ENCODE data around the gene LIN7B. TPM values are rescaled to one million over a fixed set of nuclear protein-coding genes. Genes with fewer than 3 reads are reported as not detected.

LIN7B gene
- polyA plus RNA-seq, 1 of the 3 experiments (the other 2 are of a cell fraction): 20.8 TPM

GRCh38 chr19:49092686-49093085, 21.5 kb upstream of the LIN7B start (continued):
- no peak for TF ChIP-seq ZBTB33 (IDR thresholded peaks at IDR 0.05; ENCODE audit: borderline replicate concordance, low read depth)
- TF ChIP-seq RCOR1 (IDR thresholded peaks at IDR 0.05; ENCODE audit: low read length): no peak
- no peak for TF ChIP-seq CTCF (IDR thresholded peaks at IDR 0.05)
- no peak for TF ChIP-seq REST (IDR thresholded peaks at IDR 0.05; ENCODE audit: low read depth, low read length)
- TF ChIP-seq PBX3 (IDR thresholded peaks at IDR 0.05): no peak

GRCh38 chr19:49094505-49095482, 19.4 kb upstream of the LIN7B start:
- Histone ChIP-seq H3K36me3 (replicated peaks in 1 of 2; ENCODE audit: control insufficient read depth in 1 of 2, insufficient read depth in 2 of 2, low read length in 1 of 2) (peaks cover 54 to 74% of the 10 kb centered on the region in 2 experiments), H3F3A (replicated peaks; ENCODE audit: insufficient read depth) (peaks cover 35% of the 10 kb centered on the region), H3K27me3 (ENCODE audit: insufficient read depth) (no peaks in the 10 kb centered on the region), H3K4me1 (ENCODE audit: control insufficient read depth in 1 of 2, insufficient read depth in 2 of 2, low read depth in 1 of 2, low read length in 1 of 2) (no peaks in the 10 kb centered on the region), H3K9ac (no peak overlapping the region), H3K4me2 (no peak overlapping the region), H3K9me2 (no peaks in the 10 kb centered on the region), H3K9me3 (no peaks in the 10 kb centered on the region), H2AFZ (ENCODE audit: low read depth) (no peak overlapping the region), H4K20me1 (ENCODE audit: insufficient read depth) (peaks cover 85% of the 10 kb centered on the region), H3K4me3 (ENCODE audit: low read depth in 2 of 2, low read length in 1 of 2) (no peak overlapping the region), H3K79me2 (ENCODE audit: insufficient read depth) (peaks cover 94% of the 10 kb centered on the region), H3K27ac (ENCODE audit: low read depth in 2 of 2, low read length in 1 of 2) (no peak overlapping the region)
- 91% methylated on average over 23 of the region's 23 CpGs for WGBS (ENCODE audit: low lambda C conversion rate)
- ChIA-PET CTCF (interaction anchor here (0.7 to 7.5 kb wide), 6 partner anchors 11 to 114 kb away, joined by 3 to 86 read pairs (median 6); partner anchors contain the start of gene LIN7B), POLR2A (interaction anchor here (0.9 kb wide), 2 partner anchors 14 to 33 kb away, joined by 3 read pairs; no protein-coding TSS in a partner anchor)
- DNase-seq: no peak
- TF ChIP-seq RCOR1 (IDR thresholded peaks at IDR 0.05; ENCODE audit: low read length): no peak
- no peak for TF ChIP-seq YY1 (IDR thresholded peaks at IDR 0.05; ENCODE audit: low read depth)
- no peak for TF ChIP-seq POLR2AphosphoS5 (IDR thresholded peaks at IDR 0.05; ENCODE audit: low read depth, low read length)
- no peak for TF ChIP-seq NRF1 (IDR thresholded peaks at IDR 0.05; ENCODE audit: low read depth, low read length)
- no peak for TF ChIP-seq GABPA (IDR thresholded peaks at IDR 0.05; ENCODE audit: low read depth)
- TF ChIP-seq RFX5 (IDR thresholded peaks at IDR 0.05; ENCODE audit: low read length): no peak
- TF ChIP-seq JUND (IDR thresholded peaks at IDR 0.05): no peak
- no peak for TF ChIP-seq RXRA (IDR thresholded peaks at IDR 0.05; ENCODE audit: borderline replicate concordance, low read depth)
- TF ChIP-seq USF2 (IDR thresholded peaks at IDR 0.05; ENCODE audit: borderline replicate concordance, low read depth, low read length): no peak
- TF ChIP-seq ELF1 (IDR thresholded peaks at IDR 0.05): no peak
- TF ChIP-seq FOXM1 (IDR thresholded peaks at IDR 0.05; ENCODE audit: low read depth): no peak
- no peak for TF ChIP-seq SMC3 (IDR thresholded peaks at IDR 0.05; ENCODE audit: low read depth, low read length)
